ENCODE results near the gene LTBP3. TPM values are rescaled to one million over a fixed set of nuclear protein-coding genes. Genes with fewer than 3 reads are reported as not detected.

Gene LTBP3
- total and polyA plus RNA-seq, 2 of the 13 experiments (the other 11 are each of a cell fraction or from before 2014, with no cell fraction given), result 12.2 to 68.1 TPM

DNA sequence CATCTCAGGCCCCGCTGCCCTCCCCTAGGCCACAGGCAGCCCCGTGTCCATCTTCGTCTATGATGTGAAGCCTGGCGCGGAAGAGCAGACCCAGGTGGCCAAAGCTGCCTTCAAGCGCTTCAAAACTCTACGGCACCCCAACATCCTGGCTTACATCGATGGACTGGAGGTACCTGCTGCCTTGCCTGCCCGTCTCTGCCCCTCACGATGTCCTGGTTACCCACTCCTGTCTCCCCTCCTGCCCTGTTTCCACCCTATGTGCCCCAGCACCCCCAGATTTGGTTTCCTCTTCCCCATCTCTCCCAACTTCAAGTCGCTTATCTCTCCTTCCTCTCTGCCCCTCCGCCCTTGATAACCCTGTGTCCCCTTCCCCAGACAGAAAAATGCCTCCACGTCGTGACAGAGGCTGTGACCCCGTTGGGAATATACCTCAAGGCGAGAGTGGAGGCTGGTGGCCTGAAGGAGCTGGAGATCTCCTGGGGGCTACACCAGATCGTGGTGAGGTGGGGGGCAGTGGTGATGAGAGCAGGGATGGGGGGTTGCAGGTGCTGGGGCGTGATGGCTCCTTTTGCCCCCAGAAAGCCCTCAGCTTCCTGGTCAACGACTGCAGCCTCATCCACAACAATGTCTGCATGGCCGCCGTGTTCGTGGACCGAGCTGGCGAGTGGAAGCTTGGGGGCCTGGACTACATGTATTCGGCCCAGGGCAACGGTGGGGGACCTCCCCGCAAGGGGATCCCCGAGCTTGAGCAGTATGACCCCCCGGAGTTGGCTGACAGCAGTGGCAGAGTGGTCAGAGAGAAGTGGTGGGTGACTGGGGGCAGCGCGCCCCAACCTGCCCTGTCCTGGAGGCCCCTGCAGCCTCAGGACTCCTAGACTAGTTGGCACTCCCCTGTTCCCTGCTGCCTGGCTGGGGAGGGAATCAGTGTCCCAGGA, 32.3 kb downstream of the LTBP3 start (continued):
- no peak for TF ChIP-seq PRMT3 (CRISPR knock-in tag; IDR thresholded peaks at IDR 0.05; ENCODE audit: borderline replicate concordance, low read depth)
- no peak for TF ChIP-seq ZNF674 (CRISPR knock-in tag; IDR thresholded peaks at IDR 0.05; ENCODE audit: low read depth)
- no peak for TF ChIP-seq ZNF264 (CRISPR knock-in tag; IDR thresholded peaks at IDR 0.05)
- TF ChIP-seq TEAD3 (CRISPR knock-in tag; optimal IDR thresholded peaks at IDR 0.05; ENCODE audit: borderline replicate concordance), result no peak
- TF ChIP-seq HOXD1 (CRISPR knock-in tag; IDR thresholded peaks at IDR 0.05), result no peak
- TF ChIP-seq, protein P1, sequence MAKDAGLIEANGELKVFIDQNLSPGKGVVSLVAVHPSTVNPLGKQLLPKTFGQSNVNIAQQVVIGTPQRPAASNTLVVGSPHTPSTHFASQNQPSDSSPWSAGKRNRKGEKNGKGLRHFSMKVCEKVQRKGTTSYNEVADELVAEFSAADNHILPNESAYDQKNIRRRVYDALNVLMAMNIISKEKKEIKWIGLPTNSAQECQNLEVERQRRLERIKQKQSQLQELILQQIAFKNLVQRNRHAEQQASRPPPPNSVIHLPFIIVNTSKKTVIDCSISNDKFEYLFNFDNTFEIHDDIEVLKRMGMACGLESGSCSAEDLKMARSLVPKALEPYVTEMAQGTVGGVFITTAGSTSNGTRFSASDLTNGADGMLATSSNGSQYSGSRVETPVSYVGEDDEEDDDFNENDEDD (CRISPR knock-in tag; IDR thresholded peaks at IDR 0.05; ENCODE audit: borderline replicate concordance), result no peak
- TF ChIP-seq ARNTL (CRISPR knock-in tag; IDR thresholded peaks at IDR 0.05), result peak; percentile 67; the same call in 1 of the 2 replicates
- TF ChIP-seq, protein P2, sequence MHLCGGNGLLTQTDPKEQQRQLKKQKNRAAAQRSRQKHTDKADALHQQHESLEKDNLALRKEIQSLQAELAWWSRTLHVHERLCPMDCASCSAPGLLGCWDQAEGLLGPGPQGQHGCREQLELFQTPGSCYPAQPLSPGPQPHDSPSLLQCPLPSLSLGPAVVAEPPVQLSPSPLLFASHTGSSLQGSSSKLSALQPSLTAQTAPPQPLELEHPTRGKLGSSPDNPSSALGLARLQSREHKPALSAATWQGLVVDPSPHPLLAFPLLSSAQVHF (CRISPR knock-in tag; IDR thresholded peaks at IDR 0.05), result no peak
- TF ChIP-seq, protein P3, sequence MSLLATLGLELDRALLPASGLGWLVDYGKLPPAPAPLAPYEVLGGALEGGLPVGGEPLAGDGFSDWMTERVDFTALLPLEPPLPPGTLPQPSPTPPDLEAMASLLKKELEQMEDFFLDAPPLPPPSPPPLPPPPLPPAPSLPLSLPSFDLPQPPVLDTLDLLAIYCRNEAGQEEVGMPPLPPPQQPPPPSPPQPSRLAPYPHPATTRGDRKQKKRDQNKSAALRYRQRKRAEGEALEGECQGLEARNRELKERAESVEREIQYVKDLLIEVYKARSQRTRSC (CRISPR knock-in tag; IDR thresholded peaks at IDR 0.05; ENCODE audit: low read depth), result 0 out of 2 replicates have a peak, but pooled peaks have one; percentile 56
- TF ChIP-seq ZNF382 (CRISPR knock-in tag; IDR thresholded peaks at IDR 0.05; ENCODE audit: borderline replicate concordance), result no peak
- TF ChIP-seq ZNF577 (CRISPR knock-in tag; IDR thresholded peaks at IDR 0.05; ENCODE audit: borderline replicate concordance, low read depth), result no peak
- no peak for TF ChIP-seq PAWR (CRISPR knock-in tag; IDR thresholded peaks at IDR 0.05; ENCODE audit: borderline replicate concordance)
- TF ChIP-seq RXRB (CRISPR knock-in tag; IDR thresholded peaks at IDR 0.05; ENCODE audit: borderline replicate concordance), result no peak; the same call in 1 of the 2 replicates
- TF ChIP-seq PPARG (CRISPR knock-in tag; conservative IDR thresholded peaks at IDR 0.05), result no peak
- no peak for TF ChIP-seq ATF7-NPFF (CRISPR knock-in tag; IDR thresholded peaks at IDR 0.05; ENCODE audit: low read depth)
- TF ChIP-seq ZNF878 (CRISPR knock-in tag; IDR thresholded peaks at IDR 0.05), result no peak
- no peak for TF ChIP-seq GLI4 (CRISPR knock-in tag; IDR thresholded peaks at IDR 0.05; ENCODE audit: borderline replicate concordance)
- TF ChIP-seq ZNF30 (CRISPR knock-in tag; IDR thresholded peaks at IDR 0.05), result no peak
- TF ChIP-seq, protein P4, sequence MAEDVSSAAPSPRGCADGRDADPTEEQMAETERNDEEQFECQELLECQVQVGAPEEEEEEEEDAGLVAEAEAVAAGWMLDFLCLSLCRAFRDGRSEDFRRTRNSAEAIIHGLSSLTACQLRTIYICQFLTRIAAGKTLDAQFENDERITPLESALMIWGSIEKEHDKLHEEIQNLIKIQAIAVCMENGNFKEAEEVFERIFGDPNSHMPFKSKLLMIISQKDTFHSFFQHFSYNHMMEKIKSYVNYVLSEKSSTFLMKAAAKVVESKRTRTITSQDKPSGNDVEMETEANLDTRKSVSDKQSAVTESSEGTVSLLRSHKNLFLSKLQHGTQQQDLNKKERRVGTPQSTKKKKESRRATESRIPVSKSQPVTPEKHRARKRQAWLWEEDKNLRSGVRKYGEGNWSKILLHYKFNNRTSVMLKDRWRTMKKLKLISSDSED (CRISPR knock-in tag; IDR thresholded peaks at IDR 0.05), result no peak
- no peak for TF ChIP-seq ZNF256 (CRISPR knock-in tag; conservative IDR thresholded peaks at IDR 0.05)
- TF ChIP-seq, protein P5, sequence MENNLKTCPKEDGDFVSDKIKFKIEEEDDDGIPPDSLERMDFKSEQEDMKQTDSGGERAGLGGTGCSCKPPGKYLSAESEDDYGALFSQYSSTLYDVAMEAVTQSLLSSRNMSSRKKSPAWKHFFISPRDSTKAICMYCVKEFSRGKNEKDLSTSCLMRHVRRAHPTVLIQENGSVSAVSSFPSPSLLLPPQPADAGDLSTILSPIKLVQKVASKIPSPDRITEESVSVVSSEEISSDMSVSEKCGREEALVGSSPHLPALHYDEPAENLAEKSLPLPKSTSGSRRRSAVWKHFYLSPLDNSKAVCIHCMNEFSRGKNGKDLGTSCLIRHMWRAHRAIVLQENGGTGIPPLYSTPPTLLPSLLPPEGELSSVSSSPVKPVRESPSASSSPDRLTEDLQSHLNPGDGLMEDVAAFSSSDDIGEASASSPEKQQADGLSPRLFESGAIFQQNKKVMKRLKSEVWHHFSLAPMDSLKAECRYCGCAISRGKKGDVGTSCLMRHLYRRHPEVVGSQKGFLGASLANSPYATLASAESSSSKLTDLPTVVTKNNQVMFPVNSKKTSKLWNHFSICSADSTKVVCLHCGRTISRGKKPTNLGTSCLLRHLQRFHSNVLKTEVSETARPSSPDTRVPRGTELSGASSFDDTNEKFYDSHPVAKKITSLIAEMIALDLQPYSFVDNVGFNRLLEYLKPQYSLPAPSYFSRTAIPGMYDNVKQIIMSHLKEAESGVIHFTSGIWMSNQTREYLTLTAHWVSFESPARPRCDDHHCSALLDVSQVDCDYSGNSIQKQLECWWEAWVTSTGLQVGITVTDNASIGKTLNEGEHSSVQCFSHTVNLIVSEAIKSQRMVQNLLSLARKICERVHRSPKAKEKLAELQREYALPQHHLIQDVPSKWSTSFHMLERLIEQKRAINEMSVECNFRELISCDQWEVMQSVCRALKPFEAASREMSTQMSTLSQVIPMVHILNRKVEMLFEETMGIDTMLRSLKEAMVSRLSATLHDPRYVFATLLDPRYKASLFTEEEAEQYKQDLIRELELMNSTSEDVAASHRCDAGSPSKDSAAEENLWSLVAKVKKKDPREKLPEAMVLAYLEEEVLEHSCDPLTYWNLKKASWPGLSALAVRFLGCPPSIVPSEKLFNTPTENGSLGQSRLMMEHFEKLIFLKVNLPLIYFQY (CRISPR knock-in tag; IDR thresholded peaks at IDR 0.05; ENCODE audit: borderline replicate concordance), result no peak
- TF ChIP-seq SP2 (CRISPR knock-in tag; IDR thresholded peaks at IDR 0.05), result no peak
